GM21367 (cell line): Measurements from ENCODE around the gene C9orf72.

ENCODE experiments used
- ATAC-seq: cut with Tn5 transposase; IDR thresholded peaks from one replicate; pipeline ENCODE4 v1.9.1; 2021; ENCODE audit not compliant: unreplicated experiment

The C9orf72 gene

DNA sequence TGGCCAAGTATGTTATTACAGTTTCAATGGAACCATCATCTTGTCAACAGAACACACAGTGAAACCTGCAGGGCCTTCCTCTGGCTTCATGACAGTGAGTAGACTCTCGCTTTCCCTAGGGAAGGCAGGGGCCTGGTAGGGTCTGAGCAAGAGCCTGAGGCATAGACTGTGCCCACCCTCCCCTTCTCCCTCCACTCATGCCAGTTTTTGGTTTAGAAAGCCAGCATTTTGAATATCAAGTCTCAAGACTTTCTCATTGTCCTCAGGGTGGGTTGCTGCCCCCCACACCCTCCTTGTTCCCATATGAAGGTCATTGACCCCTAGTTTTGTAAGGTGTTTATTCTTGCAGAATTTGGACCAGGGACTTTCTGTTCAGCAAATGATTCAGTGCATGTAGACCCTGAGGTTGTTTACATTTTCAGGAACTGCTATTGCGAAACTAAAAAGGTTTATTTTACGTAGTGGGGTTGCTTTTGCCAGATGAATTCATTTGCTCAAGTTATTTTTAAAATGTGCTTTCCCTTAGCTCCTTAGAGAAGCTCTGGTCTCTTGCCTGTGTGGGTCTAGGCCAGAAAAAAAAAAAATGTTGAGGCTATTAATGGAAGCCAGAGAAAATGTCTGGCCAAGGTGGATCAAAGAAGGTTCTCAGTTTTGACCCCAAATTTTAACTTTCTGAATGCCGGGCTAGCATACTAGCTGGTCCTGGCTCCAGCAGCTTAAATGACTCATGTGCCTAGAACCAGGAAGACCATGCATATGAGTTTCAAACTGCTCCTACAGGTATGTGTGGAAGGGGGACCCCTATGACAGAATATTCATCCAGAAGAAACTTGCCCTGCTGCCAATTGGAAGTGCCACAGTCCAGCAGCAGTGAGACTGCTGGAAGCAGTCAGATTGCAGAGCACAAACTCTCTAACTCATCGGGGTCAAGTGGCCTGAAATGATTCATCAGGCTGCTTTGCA, 33.5 kb downstream of the C9orf72 start:
- ATAC-seq, result no peak

GRCh38 chr9:27538647-27539046, 34.6 kb downstream of the C9orf72 start:
- ATAC-seq, result no peak

GRCh38 chr9:27537756-27538155, 35.5 kb downstream of the C9orf72 start:
- ATAC-seq, result no peak

- ATAC-seq, result no peak
Observed at GRCh38 chr9:27537027-27537435, 36.2 kb downstream of the C9orf72 start.

DNA sequence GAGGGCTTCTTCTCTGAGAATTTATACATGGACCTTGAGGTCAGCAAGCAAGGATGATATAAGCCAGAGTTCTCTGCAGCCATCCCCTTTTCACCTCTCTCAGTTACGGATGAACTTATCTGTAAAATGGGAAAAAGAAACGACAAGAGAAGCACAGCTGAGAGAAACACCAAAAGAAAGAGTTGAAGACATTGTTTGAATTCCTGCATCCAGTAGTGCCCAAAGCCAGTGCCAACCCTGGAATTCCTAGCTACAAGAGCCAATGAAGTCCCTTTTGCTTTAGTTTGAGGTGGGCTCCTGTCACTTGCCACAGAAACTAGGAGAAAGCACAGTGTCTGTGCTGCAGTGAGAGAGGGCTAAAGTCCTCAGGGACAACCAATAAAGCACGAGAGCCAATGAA, 37.1 kb downstream of the C9orf72 start:
- ATAC-seq, result no peak

- ATAC-seq, result no peak
Observed at GRCh38 chr9:27535701-27536118, 37.6 kb downstream of the C9orf72 start.

- ATAC-seq, result no peak
Observed at GRCh38 chr9:27534658-27535209, 38.5 kb downstream of the C9orf72 start.

DNA sequence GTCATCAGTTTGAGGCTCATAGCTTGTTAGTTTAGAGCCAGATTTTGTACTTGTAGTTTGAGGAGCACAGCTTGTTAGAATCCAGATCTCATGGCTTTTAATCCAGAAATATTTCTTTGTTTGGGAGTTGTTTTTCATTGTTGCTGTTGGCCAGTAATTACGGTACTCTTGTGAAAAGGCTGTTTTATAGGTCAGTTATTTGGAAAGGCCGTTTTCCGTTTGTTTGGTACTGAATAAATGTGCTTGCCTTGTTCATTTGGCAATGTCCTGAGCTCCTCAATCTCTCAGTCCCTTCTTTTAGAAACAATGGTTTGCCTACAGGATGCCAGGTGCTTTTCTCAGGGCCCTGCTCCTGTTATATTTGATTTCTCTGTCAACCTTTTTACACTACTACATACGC, 39.1 kb downstream of the C9orf72 start:
- no peak for ATAC-seq

DNA sequence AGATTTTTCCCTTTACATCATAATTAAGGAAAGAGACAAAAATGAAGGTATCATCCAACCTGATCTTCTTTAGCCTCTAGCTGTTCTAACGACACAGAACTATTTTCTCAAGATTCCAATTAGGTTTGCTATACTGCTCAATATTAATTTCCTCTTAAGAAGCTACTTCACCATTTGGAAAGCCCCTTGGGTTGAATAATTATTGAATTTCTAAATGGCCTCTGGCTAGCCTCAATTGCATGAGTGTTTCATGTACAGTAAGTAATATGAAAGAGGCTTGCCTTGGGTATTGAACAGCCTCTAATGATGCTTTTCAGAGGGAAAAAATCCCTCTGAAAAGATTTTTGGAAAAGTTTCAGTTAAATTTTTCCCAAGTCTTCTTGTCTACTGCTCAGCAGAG, 40.0 kb downstream of the C9orf72 start:
- ATAC-seq, result no peak

DNA sequence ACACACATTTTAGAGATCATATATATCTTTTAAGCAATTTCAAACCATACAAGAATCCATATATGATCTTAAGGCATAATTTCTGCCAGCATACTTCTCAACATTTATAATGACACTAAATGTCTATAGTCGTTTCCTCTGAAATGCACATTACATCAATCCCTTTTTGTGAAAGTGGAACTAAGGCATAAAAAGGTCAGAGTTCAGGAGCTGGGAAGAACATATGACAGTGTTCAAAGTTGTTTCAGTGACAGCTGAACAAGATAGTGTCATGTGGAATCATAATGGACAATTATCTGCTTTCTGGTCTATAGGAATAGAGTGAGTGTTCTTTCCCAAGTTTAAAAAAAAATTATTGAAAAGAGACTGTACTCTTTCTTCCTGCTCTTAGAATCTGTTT, 41.2 kb downstream of the C9orf72 start:
- ATAC-seq, result no peak

DNA sequence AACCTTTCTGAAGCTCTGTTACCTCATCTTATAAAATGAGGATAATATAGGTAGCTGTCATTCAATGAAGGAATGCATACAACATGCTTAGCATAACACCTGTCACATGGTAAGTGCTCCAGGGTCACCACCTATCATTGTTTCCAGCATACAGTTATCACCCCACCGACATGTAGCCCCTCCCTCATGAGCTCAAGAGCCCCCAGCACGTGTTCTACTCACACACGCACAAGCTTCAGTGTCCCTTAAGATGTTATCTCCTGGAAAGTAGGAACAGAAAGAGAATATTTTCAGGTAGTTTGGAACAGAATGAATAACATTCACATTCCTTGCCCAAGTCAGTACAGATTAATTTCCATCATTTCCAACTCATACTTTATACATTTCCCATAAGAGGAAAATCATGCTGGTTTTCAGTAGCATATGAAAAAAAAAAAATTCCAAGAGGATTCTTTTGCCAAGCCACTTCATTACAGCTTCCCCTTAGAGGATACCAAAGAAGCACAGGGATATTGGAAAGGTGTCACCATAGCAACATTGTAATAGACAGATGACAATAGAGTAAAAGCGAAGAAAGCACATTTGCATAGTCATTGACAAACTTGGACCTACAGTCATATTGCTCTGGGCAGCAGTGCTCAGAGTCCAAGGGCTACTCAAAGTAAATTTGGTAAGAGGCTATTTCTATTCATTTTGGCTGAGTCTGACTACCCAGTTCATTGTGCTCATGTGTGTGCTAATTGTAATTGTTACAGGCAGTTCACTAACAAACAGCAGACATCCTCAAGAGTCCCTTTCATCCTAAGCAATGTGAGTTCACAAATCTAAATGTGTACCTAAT, 42.1 kb downstream of the C9orf72 start:
- ATAC-seq, result no peak

DNA sequence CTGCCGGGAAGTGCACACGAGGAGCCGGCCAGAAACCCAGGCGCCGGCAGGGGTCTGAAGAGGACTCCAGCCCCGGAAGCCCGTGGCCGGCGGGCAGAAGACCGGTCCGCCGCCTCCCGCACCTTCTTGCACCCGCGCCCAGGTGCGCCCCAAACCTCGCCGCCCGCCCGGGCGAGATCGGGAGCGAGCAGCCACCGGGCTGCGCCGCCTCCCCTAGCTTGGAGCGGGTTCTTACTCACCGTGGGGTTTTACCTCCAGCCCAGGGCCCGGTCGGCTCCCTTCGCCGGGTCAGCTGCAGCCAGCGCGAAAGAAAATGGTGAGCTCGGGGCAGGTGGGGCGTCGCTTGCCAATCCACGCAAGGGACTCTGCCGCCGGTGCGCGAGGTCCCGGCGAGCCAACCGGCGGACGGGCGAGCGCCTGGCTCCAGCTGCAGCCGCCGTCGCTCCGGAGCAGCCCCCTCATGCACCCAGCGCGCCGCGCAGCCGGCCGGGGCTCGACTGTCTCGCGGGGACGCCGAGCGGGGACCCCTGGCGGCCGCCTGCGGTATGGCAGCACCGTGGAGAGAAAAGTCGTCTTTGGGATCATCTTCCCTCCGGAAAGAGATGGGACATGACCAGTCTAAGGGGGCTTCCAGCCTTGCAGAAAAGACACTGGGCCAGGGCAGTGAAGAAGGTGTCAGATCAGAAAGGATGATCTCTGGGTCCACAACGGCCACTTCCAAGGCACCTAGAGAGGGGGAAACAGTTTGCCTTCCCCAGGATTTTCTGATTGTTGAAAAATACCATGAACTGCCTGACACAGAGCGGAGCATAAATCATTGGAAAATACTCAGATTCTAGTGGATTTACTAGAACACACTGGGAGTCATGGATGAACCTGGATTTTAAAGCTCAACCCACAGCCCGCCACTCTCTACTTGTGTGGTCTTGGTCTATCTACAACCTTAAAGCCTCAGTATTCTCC, 43.7 kb downstream of the C9orf72 start, which contains the start of gene MOB3B:
TSS of gene MOB3B (minus strand) at position 499 of the 963 bp plus-strand sequence. CDS start 74,264 bp downstream, outside the sequence.
- peak; percentile 76 for ATAC-seq

GRCh38 chr9:27528886-27529315, 44.4 kb downstream of the C9orf72 start:
- peak; percentile 29 for ATAC-seq

DNA sequence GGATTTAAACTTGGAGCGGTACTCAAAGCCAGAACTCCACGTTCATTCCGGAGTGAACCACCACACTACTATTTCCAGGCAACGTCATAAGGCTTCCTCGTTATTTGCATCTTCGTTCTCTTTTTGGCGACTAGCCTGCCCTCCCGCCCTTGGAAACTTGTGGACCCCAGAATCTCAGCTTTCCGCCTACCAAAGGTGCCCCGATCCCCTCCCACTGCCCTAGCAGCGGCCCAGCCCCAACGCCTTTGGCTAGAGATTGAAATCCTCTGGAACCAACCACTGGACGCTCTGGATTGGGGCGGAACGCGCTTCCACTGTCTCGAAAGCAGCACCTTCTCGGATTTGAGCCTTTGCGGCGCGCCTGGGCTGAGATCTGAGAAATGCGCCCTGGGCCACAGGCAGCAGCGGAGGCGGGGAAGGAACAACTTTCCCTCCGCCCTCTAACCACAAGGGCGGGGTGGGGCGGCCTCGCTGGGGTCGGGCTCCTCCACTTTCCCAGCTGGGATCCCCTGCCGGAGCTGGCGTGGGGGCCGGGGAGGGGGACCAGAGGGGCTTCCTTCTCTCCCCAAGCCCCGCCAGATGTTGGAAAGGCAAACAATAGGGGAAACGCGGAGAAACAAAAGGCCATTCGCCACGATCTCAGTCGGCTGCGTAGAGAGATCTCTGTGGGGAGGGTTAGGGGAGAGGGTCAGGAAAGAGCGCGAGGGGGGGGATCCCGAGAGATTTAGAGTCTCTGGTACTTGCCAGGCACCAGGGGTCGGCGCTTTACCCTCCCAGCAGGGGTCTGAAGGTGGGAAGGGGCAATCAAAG, 45.0 kb downstream of the C9orf72 start:
- ATAC-seq, result peak; percentile 58

GRCh38 chr9:27527702-27528075, 45.6 kb downstream of the C9orf72 start:
- ATAC-seq, result no peak

- no peak for ATAC-seq
Observed at GRCh38 chr9:27524236-27524635, 49.0 kb downstream of the C9orf72 start, which contains the start of gene IFNK. Gene IFNK (plus strand): TSS chr9:27524290. CDS start chr9:27524337, 47 bp downstream.

DNA sequence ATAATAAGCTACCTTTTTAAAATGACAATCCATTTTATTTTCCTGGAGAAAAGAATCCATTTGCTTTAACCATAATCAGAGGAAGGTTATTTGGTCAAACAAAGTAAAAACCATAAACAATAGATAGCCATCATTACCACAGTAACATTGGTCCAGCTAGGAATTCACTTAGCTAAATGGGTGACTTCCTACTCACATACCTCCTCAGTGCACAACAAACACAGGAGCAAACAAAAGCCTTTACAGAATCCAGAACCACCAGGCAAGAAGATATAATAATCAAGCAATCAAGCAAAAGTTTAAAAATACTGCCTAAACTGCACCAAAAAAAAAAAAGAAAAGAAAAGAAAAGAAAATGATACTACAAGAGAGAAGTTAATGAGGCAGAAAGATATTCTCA, 50.1 kb downstream of the C9orf72 start:
- ATAC-seq, result no peak

GRCh38 chr9:27520986-27521385, 52.3 kb downstream of the C9orf72 start:
- no peak for ATAC-seq
